Measurements from ENCODE around the gene KCNMB3.

The KCNMB3 gene, protein sequence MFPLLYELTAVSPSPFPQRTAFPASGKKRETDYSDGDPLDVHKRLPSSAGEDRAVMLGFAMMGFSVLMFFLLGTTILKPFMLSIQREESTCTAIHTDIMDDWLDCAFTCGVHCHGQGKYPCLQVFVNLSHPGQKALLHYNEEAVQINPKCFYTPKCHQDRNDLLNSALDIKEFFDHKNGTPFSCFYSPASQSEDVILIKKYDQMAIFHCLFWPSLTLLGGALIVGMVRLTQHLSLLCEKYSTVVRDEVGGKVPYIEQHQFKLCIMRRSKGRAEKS

DNA sequence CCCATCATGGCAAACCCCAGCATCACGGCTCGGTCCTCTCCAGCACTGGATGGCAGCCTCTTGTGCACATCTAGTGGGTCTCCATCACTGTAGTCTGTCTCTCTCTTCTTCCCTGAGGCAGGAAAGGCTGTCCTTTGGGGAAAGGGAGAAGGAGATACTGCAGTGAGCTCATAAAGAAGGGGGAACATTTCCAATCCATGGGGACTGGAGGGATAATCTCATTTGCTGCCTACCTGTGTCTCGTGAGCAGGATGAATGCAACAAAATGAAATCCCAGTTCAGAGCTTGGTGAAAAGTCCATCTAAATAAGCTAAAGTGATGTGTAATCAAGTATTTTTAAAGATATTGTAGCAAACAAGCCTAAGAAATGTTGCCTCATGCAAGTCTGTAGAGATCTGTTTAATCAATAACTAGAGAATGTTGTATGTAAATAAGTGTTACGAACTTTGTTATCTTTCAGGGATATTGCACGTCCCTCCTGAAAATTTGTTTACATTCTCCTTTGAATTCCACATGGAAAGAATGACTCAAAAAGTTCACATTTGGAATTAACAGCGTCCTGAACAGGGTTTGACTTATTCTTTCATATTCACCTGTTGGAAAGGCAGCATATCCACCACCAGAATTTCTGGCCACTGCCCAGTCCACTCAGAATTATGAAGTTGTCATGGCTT lies at the start of gene KCNMB3:
Gene KCNMB3 (minus strand): TSS at position 312 of the 674 bp plus-strand sequence. CDS start 124 bp downstream, at position 188.
- Histone ChIP-seq H3K4me3 (ENCODE audit: low read depth, low read length) (no peak within 1 kb of the TSS), H3K27ac (no peak within 1 kb of the TSS), H3K36me3 (no peaks in the 10 kb centered on the region), H3K9me3 (ENCODE audit: severe bottlenecking) (no peaks in the 10 kb centered on the region), H3K27me3 (ENCODE audit: insufficient read depth, low read depth, severe bottlenecking) (no peaks in the 10 kb centered on the region)
- TF ChIP-seq, protein P1, sequence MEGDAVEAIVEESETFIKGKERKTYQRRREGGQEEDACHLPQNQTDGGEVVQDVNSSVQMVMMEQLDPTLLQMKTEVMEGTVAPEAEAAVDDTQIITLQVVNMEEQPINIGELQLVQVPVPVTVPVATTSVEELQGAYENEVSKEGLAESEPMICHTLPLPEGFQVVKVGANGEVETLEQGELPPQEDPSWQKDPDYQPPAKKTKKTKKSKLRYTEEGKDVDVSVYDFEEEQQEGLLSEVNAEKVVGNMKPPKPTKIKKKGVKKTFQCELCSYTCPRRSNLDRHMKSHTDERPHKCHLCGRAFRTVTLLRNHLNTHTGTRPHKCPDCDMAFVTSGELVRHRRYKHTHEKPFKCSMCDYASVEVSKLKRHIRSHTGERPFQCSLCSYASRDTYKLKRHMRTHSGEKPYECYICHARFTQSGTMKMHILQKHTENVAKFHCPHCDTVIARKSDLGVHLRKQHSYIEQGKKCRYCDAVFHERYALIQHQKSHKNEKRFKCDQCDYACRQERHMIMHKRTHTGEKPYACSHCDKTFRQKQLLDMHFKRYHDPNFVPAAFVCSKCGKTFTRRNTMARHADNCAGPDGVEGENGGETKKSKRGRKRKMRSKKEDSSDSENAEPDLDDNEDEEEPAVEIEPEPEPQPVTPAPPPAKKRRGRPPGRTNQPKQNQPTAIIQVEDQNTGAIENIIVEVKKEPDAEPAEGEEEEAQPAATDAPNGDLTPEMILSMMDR (IDR thresholded peaks at IDR 0.05; ENCODE audit: low read depth, low read length): no peak
- DNase-seq: no peak

GRCh38 chr3:179299999-179300613 lies 49.2 kb upstream of the KCNMB3 start:
- DNase-seq: no peak
- no peak overlapping the region for H3K4me3 ChIP-seq (ENCODE audit: low read depth, low read length)
- H3K27me3 ChIP-seq (ENCODE audit: insufficient read depth, low read depth, severe bottlenecking): no peaks in the 10 kb centered on the region
- H3K27ac ChIP-seq: no peak overlapping the region
- no peaks in the 10 kb centered on the region for H3K36me3 ChIP-seq
- peaks cover 3% of the 10 kb centered on the region for H3K9me3 ChIP-seq (ENCODE audit: severe bottlenecking)
- TF ChIP-seq, protein P1 (IDR thresholded peaks at IDR 0.05; ENCODE audit: low read depth, low read length): no peak

GRCh38 chr3:179299316-179299715 lies 48.4 kb upstream of the KCNMB3 start:
- no peak overlapping the region for H3K27ac ChIP-seq
- no peaks in the 10 kb centered on the region for H3K27me3 ChIP-seq (ENCODE audit: insufficient read depth, low read depth, severe bottlenecking)
- H3K36me3 ChIP-seq: no peaks in the 10 kb centered on the region
- peaks cover 3% of the 10 kb centered on the region for H3K9me3 ChIP-seq (ENCODE audit: severe bottlenecking)
- no peak for DNase-seq
- TF ChIP-seq, protein P1 (IDR thresholded peaks at IDR 0.05; ENCODE audit: low read depth, low read length): no peak
- H3K4me3 ChIP-seq (ENCODE audit: low read depth, low read length): no peak overlapping the region

DNA sequence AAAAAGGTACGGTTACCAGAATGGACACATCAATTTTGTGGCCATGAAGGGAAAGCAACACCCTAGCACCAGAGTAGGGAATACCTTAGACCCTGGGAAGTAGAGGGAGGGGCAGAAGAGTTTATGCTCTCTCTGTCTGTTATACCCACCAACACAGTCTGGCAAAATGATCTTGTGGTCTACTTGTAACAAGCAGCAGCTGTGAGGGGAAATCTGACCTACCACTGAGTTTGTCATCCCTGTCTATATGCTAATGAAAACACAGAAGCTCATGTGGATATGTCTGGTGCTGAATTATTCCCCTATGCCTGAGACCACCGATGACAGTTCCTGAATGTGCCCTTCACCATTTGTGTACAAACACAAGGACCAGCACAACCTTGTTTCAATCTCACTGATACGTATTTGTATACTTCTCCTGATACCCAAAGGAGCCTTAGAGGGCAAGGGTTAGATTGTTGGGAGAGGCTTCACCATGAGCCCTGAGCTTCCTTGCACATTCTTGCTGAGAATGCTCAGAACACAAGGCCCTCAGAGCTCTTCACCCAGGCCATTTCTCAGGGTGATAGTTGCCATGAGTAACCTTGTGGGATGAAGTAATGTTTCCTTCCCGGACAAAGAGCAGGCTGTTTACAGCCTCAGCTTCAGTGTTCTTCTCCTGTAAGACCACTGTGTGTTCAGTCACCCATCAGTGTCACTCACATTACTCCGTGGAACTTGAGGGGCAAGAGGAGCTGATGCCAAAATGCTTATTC lies 47.2 kb upstream of the KCNMB3 start:
- no peak overlapping the region for H3K27ac ChIP-seq
- TF ChIP-seq, protein P1 (IDR thresholded peaks at IDR 0.05; ENCODE audit: low read depth, low read length): no peak
- H3K9me3 ChIP-seq (ENCODE audit: severe bottlenecking): peaks cover 3% of the 10 kb centered on the region
- H3K27me3 ChIP-seq (ENCODE audit: insufficient read depth, low read depth, severe bottlenecking): no peaks in the 10 kb centered on the region
- H3K4me3 ChIP-seq (ENCODE audit: low read depth, low read length): no peak overlapping the region
- no peaks in the 10 kb centered on the region for H3K36me3 ChIP-seq
- no peak for DNase-seq

- no peak overlapping the region for H3K27ac ChIP-seq
- no peaks in the 10 kb centered on the region for H3K36me3 ChIP-seq
- no peaks in the 10 kb centered on the region for H3K27me3 ChIP-seq (ENCODE audit: insufficient read depth, low read depth, severe bottlenecking)
- TF ChIP-seq, protein P1 (IDR thresholded peaks at IDR 0.05; ENCODE audit: low read depth, low read length): no peak
- no peak for DNase-seq
- no peaks in the 10 kb centered on the region for H3K9me3 ChIP-seq (ENCODE audit: severe bottlenecking)
- H3K4me3 ChIP-seq (ENCODE audit: low read depth, low read length): no peak overlapping the region
Observed at GRCh38 chr3:179292450-179292849, 41.5 kb upstream of the KCNMB3 start.
